GM10248 (cell line): ENCODE data around the gene IL27RA.

Experiments
- CTCF ChIA-PET: fragments of 300-600 bp; sonication (Branson Sonifier 250); formaldehyde crosslinking; extraction: SDS; loops from one replicate; lab custom pipeline; 2021; ENCODE audit warnings: antibody characterized with exemption; lab: Yijun Ruan, JAX
- POLR2A ChIA-PET: fragments of 350-650 bp; sonication (Branson Sonifier 250); formaldehyde crosslinking; extraction: SDS; loops from one replicate; lab custom pipeline; 2020; ENCODE audit warnings: antibody characterized with exemption; lab: Yijun Ruan, JAX
- DNase-seq: peaks from one replicate; pipeline ENCODE4 v3.0.0; 2012; ENCODE audit errors: extremely low spot score
- CTCF ChIP-seq: IDR thresholded peaks from 2 replicates; pipeline ENCODE4 v1.5.1; 2012; ENCODE audit warnings: mild to moderate bottlenecking, low read depth; ENCODE audit errors: extremely low read depth, missing control alignments, control extremely low read depth

Gene IL27RA

GRCh38 chr19:14056069-14056666 is 24.6 kb downstream of the IL27RA start:
- ChIA-PET CTCF (interaction anchor here (1.0 to 12.8 kb wide), 5 partner anchors 12 to 173 kb away, joined by 3 to 169 read pairs (median 5); partner anchors contain the start of genes ASF1B, DCAF15 and MISP3), POLR2A (no interaction called here)
- DNase-seq: peak; percentile 2
- no peak for TF ChIP-seq CTCF

- CTCF ChIA-PET: interaction anchor here (0.9 to 12.8 kb wide), 7 partner anchors 13 to 176 kb away, joined by 3 to 169 read pairs (median 5); partner anchors contain the start of genes ASF1B, DCAF15 and MISP3
- DNase-seq: no peak
- TF ChIP-seq CTCF: no peak
- POLR2A ChIA-PET: interaction anchor here (0.5 to 1.0 kb wide), 2 partner anchors 38 to 327 kb away, joined by 3 to 4 read pairs; no protein-coding TSS in a partner anchor
Measured at GRCh38 chr19:14056741-14057356, 25.3 kb downstream of the IL27RA start.

- CTCF ChIA-PET: interaction anchor here (0.8 to 12.8 kb wide), 28 partner anchors 12 to 469 kb away, joined by 3 to 169 read pairs (median 6); partner anchors contain the start of genes ASF1B, DCAF15, IL27RA and MISP3
- POLR2A ChIA-PET: interaction anchor here (0.6 kb wide), 1 partner anchor 62 kb away, joined by 4 read pairs; no protein-coding TSS in a partner anchor
- peak; percentile 9 for DNase-seq
- TF ChIP-seq CTCF: no peak
Measured at GRCh38 chr19:14058182-14059092, 26.9 kb downstream of the IL27RA start.

GRCh38 chr19:14059093-14059480 is 27.5 kb downstream of the IL27RA start:
- POLR2A ChIA-PET: interaction anchor here (0.6 kb wide), 2 partner anchors 46 to 62 kb away, joined by 4 read pairs; no protein-coding TSS in a partner anchor

GRCh38 chr19:14059652-14060155 is 28.1 kb downstream of the IL27RA start:
- ChIA-PET POLR2A (interaction anchor here (0.6 kb wide), 1 partner anchor 46 kb away, joined by 4 read pairs; no protein-coding TSS in a partner anchor), CTCF (interaction anchor here (0.9 to 12.8 kb wide), 26 partner anchors 11 to 470 kb away, joined by 3 to 169 read pairs (median 6); partner anchors contain the start of genes IL27RA, MISP3, PODNL1 and RFX1)
- TF ChIP-seq CTCF: no peak

More at GRCh38 chr19:14059093-14059480, 27.5 kb downstream of the IL27RA start:
- DNase-seq: peak; percentile 77
- CTCF ChIA-PET: interaction anchor here (0.8 to 12.8 kb wide), 30 partner anchors 12 to 469 kb away, joined by 3 to 169 read pairs (median 6); partner anchors contain the start of genes DCAF15, IL27RA, MISP3 and PODNL1
- peak; percentile 71 for TF ChIP-seq CTCF

More at GRCh38 chr19:14059652-14060155, 28.1 kb downstream of the IL27RA start:
- no peak for DNase-seq
